ENCODE results near the gene CNTNAP3.
"Not testable (repeated sequence)": the region's sequence is repeated elsewhere in the genome, so short reads cannot be mapped to it uniquely, and the experiment has no call there.

DNA sequence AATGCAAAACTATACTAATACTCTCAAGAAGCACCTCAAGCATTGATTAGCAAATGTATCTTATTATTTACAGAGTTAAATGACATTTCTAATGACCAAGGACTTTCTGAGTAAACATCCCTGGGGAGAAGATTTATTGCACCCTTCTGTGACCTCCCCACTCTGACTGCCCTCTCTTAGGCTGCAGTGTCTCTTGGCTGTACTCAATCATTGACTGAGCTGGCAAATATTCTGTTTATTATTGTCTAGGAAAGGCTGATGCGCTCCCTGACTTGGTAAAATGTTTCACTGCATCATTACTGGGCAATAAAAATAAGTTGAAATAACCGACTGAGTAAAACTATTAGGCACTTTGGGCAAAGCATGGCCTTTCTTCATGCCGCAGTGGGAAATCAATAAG lies 130.3 kb downstream of the CNTNAP3 start:
- TF ChIP-seq, protein P1, sequence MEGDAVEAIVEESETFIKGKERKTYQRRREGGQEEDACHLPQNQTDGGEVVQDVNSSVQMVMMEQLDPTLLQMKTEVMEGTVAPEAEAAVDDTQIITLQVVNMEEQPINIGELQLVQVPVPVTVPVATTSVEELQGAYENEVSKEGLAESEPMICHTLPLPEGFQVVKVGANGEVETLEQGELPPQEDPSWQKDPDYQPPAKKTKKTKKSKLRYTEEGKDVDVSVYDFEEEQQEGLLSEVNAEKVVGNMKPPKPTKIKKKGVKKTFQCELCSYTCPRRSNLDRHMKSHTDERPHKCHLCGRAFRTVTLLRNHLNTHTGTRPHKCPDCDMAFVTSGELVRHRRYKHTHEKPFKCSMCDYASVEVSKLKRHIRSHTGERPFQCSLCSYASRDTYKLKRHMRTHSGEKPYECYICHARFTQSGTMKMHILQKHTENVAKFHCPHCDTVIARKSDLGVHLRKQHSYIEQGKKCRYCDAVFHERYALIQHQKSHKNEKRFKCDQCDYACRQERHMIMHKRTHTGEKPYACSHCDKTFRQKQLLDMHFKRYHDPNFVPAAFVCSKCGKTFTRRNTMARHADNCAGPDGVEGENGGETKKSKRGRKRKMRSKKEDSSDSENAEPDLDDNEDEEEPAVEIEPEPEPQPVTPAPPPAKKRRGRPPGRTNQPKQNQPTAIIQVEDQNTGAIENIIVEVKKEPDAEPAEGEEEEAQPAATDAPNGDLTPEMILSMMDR (IDR thresholded peaks at IDR 0.05; ENCODE audit: extremely low read depth in 1 of 2, insufficient read depth in 1 of 2, low read depth in 1 of 2, low read length in 2 of 2), result not testable (repeated sequence)
- TF ChIP-seq JUN (IDR thresholded peaks at IDR 0.05; ENCODE audit: borderline replicate concordance, insufficient read depth, insufficient read length, low read depth); MYC (IDR thresholded peaks at IDR 0.05; ENCODE audit: low read depth, low read length); GATA2 (IDR thresholded peaks at IDR 0.05; ENCODE audit: insufficient read depth, insufficient read length, low read depth, low read length); FOS (IDR thresholded peaks at IDR 0.05; ENCODE audit: borderline replicate concordance, insufficient read depth, low read length); POLR2AphosphoS5 (IDR thresholded peaks at IDR 0.05; ENCODE audit: insufficient read depth, low read depth, low read length); POLR2A (IDR thresholded peaks at IDR 0.05; ENCODE audit: low read depth, low read length); EZH2 (IDR thresholded peaks at IDR 0.05; ENCODE audit: borderline replicate concordance, low read depth, low read length, severe bottlenecking): not testable (repeated sequence)
- TF ChIP-seq, protein P2, sequence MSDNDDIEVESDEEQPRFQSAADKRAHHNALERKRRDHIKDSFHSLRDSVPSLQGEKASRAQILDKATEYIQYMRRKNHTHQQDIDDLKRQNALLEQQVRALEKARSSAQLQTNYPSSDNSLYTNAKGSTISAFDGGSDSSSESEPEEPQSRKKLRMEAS (IDR thresholded peaks at IDR 0.05; ENCODE audit: insufficient read depth, insufficient read length), result not testable (repeated sequence)

Data from endothelial cell of umbilical vein (primary cell).